PC-3 (cell line): Measurements from ENCODE around the gene VN1R5. TPM values are rescaled to one million over a fixed set of nuclear protein-coding genes. Genes with fewer than 3 reads are reported as not detected.

Experiments
- ATAC-seq: fragments of 200-7000 bp; cut with Tn5 transposase; 2 replicates; pipeline ENCODE4 v1.9.1; 2020; ENCODE audit warnings: mild to moderate bottlenecking, moderate library complexity
- BruUV-seq: library from RNA; stranded (reverse); fragments of 400-500 nt; replicated peaks from 2 replicates; lab custom pipeline; 2021; lab: Mats Ljungman, UMichigan
- CTCF ChIA-PET: fragments of 300-600 bp; sonication (Branson Sonifier 250); formaldehyde crosslinking; loops from one replicate; lab custom pipeline; 2022; ENCODE audit warnings: antibody characterized with exemption; lab: Charles Lee
- POLR2A ChIA-PET: fragments of 300-600 bp; sonication (Branson Sonifier 250); formaldehyde crosslinking; loops from one replicate; lab custom pipeline; 2022; ENCODE audit warnings: antibody characterized with exemption; ENCODE audit not compliant: unreplicated experiment; lab: Charles Lee
- DNase-seq: peaks from one replicate; pipeline ENCODE4 v3.0.0-alpha.2; 2015
- H2AFZ ChIP-seq: fragments of 300-600 bp; sonication (generic); 2 replicates; pipeline ENCODE4 v1.6.0; 2016; ENCODE audit warnings: antibody characterized with exemption, low read length
- H3F3A ChIP-seq: fragments of 300-600 bp; sonication (generic); one replicate; pipeline ENCODE4 v1.6.0; 2017; ENCODE audit warnings: antibody characterized with exemption, low read length, control low read depth, mild to moderate bottlenecking; ENCODE audit not compliant: unreplicated experiment
- H3K27ac ChIP-seq: fragments of 300-600 bp; sonication (generic); 2 replicates; pipeline ENCODE4 v1.5.1; 2016; ENCODE audit warnings: mild to moderate bottlenecking, low read length
- H3K27me3 ChIP-seq: fragments of 300-600 bp; sonication (generic); 2 replicates; pipeline ENCODE4 v1.6.1; 2016; ENCODE audit warnings: low read length, mixed read lengths
- H3K36me3 ChIP-seq: fragments of 300-600 bp; sonication (generic); 2 replicates; pipeline ENCODE4 v1.6.1; 2016; ENCODE audit warnings: low read depth, mixed run types, low read length, mixed read lengths
- H3K4me1 ChIP-seq: fragments of 300-600 bp; sonication (generic); 2 replicates; pipeline ENCODE4 v1.5.1; 2016; ENCODE audit warnings: low read length; ENCODE audit not compliant: insufficient read depth
- H3K4me2 ChIP-seq: fragments of 300-600 bp; sonication (generic); 2 replicates; pipeline ENCODE4 v1.6.0; 2016; ENCODE audit warnings: low read length
- H3K4me3 ChIP-seq: fragments of 300-600 bp; sonication (generic); 2 replicates; pipeline ENCODE4 v1.5.1; 2016; ENCODE audit warnings: mild to moderate bottlenecking, low read length, mixed read lengths
- H3K79me2 ChIP-seq: fragments of 300-600 bp; sonication (generic); 2 replicates; pipeline ENCODE4 v1.6.1; 2017; ENCODE audit warnings: low read length, mixed read lengths
- H3K9ac ChIP-seq: fragments of 300-600 bp; sonication (generic); 2 replicates; pipeline ENCODE4 v1.6.0; 2016; ENCODE audit warnings: mild to moderate bottlenecking, low read length
- H3K9me2 ChIP-seq: fragments of 300-600 bp; sonication (generic); replicated peaks from 2 replicates; pipeline ENCODE4 v1.6.1; 2016; ENCODE audit warnings: mixed run types, low read length, mixed read lengths
- H3K9me3 ChIP-seq: fragments of 300-600 bp; sonication (generic); 2 replicates; pipeline ENCODE4 v1.6.1; 2016; ENCODE audit warnings: low read length, mixed read lengths
- H4K20me1 ChIP-seq: fragments of 300-600 bp; sonication (generic); 2 replicates; pipeline ENCODE4 v1.6.1; 2016; ENCODE audit warnings: low read length, mixed read lengths
- CTCF ChIP-seq: fragments of 300-600 bp; sonication (generic); conservative IDR thresholded peaks from 2 replicates; pipeline ENCODE4 v1.5.1; 2017; ENCODE audit warnings: antibody characterized with exemption, low read depth, mild to moderate bottlenecking, low read length
- EZH2 ChIP-seq: fragments of 300-600 bp; sonication (generic); IDR thresholded peaks from one replicate; pipeline ENCODE4 v1.6.1; 2017; ENCODE audit warnings: antibody characterized with exemption, mild to moderate bottlenecking, low read length; ENCODE audit not compliant: unreplicated experiment
- EZH2phosphoT487 ChIP-seq: fragments of 300-600 bp; sonication (generic); IDR thresholded peaks from 2 replicates; pipeline ENCODE4 v1.6.1; 2018; ENCODE audit warnings: mild to moderate bottlenecking, antibody characterized with exemption, low read length, borderline replicate concordance
- intact Hi-C: fragments of 100-400 bp; cut with micrococcal nuclease; formaldehyde crosslinking; loops from 2 replicates; pipeline ENCODE4 v1.9.0; 2023
- total RNA-seq: library from RNA; depleted of rRNA; stranded (reverse); fragments of >200 nt; gene quantifications from 2 replicates; pipeline ENCODE4 v1.2.3, GENCODE V29; 2014

The VN1R5 gene
- total RNA-seq, 1 experiment from 2014 or later = not detected

- no peak overlapping the region for H3K4me2 ChIP-seq
- H3K4me3 ChIP-seq = no peak overlapping the region
- no peak overlapping the region for H3K9ac ChIP-seq
- DNase-seq = no peak
- no peak overlapping the region for H2AFZ ChIP-seq
- H3K27ac ChIP-seq = no peak overlapping the region
- no peak for TF ChIP-seq CTCF
- no peaks in the 10 kb centered on the region for H3K27me3 ChIP-seq
- H3K36me3 ChIP-seq = peaks cover 20% of the 10 kb centered on the region
- H3K4me1 ChIP-seq = no peaks in the 10 kb centered on the region
- no peaks in the 10 kb centered on the region for H3K9me2 ChIP-seq
- ChIA-PET CTCF (no interaction called here), POLR2A (no interaction called here)
- no peaks in the 10 kb centered on the region for H3F3A ChIP-seq
- H4K20me1 ChIP-seq = no peaks in the 10 kb centered on the region
- intact Hi-C loops = no loop called here
- BruUV-seq = no TSS peak
- H3K9me3 ChIP-seq = no peaks in the 10 kb centered on the region
- no peaks in the 10 kb centered on the region for H3K79me2 ChIP-seq
- ATAC-seq = no peak
Observed at GRCh38 chr1:247295746-247296145, 39.9 kb downstream of the VN1R5 start.

GRCh38 chr1:247296599-247297180 lies 40.8 kb downstream of the VN1R5 start:
- ChIA-PET POLR2A (no interaction called here), CTCF (no interaction called here)
- no peak overlapping the region for H2AFZ ChIP-seq
- no peak overlapping the region for H3K4me2 ChIP-seq
- H3K79me2 ChIP-seq = no peaks in the 10 kb centered on the region
- no peaks in the 10 kb centered on the region for H3F3A ChIP-seq
- DNase-seq (no peak), ATAC-seq (no peak)
- H3K4me1 ChIP-seq = no peaks in the 10 kb centered on the region
- intact Hi-C loops = no loop called here
- H3K27ac ChIP-seq = no peak overlapping the region
- H3K9ac ChIP-seq = no peak overlapping the region
- H3K9me2 ChIP-seq = no peaks in the 10 kb centered on the region
- TF ChIP-seq CTCF = no peak
- no peak for TF ChIP-seq EZH2phosphoT487
- TF ChIP-seq EZH2 = no peak
- no peaks in the 10 kb centered on the region for H3K27me3 ChIP-seq
- H4K20me1 ChIP-seq = no peaks in the 10 kb centered on the region
- no peaks in the 10 kb centered on the region for H3K9me3 ChIP-seq
- H3K36me3 ChIP-seq = peaks cover 24% of the 10 kb centered on the region
- H3K4me3 ChIP-seq = no peak overlapping the region
- no TSS peak for BruUV-seq

GRCh38 chr1:247297263-247298123 lies 41.6 kb downstream of the VN1R5 start:
- no peak overlapping the region for H3K27ac ChIP-seq
- no peaks in the 10 kb centered on the region for H3K4me1 ChIP-seq
- H3K27me3 ChIP-seq = no peaks in the 10 kb centered on the region
- no peaks in the 10 kb centered on the region for H3K79me2 ChIP-seq
- H2AFZ ChIP-seq = no peak overlapping the region
- no peaks in the 10 kb centered on the region for H4K20me1 ChIP-seq
- intact Hi-C loops = no loop called here
- ChIA-PET POLR2A (no interaction called here), CTCF (no interaction called here)
- H3K9ac ChIP-seq = no peak overlapping the region
- no peaks in the 10 kb centered on the region for H3K9me2 ChIP-seq
- H3K4me2 ChIP-seq = no peak overlapping the region
- no peak overlapping the region for H3K4me3 ChIP-seq
- no peaks in the 10 kb centered on the region for H3F3A ChIP-seq
- no peak for TF ChIP-seq EZH2
- no peak for TF ChIP-seq CTCF
- no peak for TF ChIP-seq EZH2phosphoT487
- DNase-seq (no peak), ATAC-seq (peak; percentile 11; the same call in 1 of the 2 replicates)
- peaks cover 27% of the 10 kb centered on the region for H3K36me3 ChIP-seq
- no TSS peak for BruUV-seq
- H3K9me3 ChIP-seq = no peaks in the 10 kb centered on the region
